ENCODE measurements around the gene ETV3L.

The ETV3L gene

DNA sequence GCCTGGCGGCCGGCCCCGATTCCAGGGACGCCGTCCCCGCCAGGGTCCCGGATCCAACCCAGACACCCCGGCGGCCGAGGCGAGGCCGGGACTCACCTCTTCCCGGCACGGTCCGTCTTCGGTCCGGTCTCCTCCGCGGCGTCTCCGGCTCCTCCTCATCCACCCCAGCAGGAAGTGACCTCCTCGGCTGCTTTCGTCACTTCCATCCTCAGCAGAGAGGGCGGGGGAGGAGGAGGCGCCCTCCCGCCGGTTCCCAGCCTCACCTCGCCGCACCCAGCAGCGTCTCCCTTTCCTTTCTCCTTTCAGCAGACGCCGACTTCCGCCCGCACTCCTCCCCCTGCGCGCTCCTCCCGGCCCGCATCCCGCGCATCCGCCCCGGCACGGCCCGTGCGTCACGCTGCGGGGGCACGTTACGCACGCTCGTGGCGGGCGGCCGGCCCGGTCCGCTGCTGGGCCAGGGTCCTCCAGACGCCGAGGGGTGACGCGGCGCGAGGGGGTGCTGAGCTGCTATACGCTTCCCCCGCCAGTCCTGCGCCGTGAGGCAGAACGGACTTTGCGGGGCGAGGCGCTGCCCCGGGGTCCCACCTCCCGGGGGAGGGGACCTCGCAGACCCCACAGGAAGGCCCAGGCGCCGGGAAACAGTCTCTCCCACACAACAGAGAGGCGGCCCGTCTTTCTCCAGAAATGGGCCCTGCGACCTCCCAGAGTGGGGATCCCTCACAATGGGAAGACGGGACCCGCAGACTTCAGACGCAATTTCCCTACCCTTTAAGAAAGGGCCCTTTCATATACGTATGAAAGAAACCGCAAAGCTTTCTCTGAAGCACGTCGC, 38.8 kb upstream of the ETV3L start, which contains the start of gene ETV3 (continued):
- TF ChIP-seq, protein P1, sequence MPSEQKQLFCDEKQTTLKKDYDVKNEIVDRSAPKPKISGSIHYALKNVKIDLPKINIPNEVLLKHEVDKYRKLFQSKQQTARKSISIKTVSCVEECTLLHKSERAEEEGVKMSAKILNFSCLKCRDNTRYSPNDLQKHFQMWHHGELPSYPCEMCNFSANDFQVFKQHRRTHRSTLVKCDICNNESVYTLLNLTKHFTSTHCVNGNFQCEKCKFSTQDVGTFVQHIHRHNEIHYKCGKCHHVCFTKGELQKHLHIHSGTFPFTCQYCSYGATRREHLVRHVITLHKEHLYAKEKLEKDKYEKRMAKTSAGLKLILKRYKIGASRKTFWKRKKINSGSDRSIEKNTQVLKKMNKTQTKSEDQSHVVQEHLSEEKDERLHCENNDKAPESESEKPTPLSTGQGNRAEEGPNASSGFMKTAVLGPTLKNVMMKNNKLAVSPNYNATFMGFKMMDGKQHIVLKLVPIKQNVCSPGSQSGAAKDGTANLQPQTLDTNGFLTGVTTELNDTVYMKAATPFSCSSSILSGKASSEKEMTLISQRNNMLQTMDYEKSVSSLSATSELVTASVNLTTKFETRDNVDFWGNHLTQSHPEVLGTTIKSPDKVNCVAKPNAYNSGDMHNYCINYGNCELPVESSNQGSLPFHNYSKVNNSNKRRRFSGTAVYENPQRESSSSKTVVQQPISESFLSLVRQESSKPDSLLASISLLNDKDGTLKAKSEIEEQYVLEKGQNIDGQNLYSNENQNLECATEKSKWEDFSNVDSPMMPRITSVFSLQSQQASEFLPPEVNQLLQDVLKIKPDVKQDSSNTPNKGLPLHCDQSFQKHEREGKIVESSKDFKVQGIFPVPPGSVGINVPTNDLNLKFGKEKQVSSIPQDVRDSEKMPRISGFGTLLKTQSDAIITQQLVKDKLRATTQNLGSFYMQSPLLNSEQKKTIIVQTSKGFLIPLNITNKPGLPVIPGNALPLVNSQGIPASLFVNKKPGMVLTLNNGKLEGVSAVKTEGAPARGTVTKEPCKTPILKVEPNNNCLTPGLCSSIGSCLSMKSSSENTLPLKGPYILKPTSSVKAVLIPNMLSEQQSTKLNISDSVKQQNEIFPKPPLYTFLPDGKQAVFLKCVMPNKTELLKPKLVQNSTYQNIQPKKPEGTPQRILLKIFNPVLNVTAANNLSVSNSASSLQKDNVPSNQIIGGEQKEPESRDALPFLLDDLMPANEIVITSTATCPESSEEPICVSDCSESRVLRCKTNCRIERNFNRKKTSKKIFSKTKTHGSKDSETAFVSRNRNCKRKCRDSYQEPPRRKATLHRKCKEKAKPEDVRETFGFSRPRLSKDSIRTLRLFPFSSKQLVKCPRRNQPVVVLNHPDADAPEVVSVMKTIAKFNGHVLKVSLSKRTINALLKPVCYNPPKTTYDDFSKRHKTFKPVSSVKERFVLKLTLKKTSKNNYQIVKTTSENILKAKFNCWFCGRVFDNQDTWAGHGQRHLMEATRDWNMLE (tag by site-specific recombination; conservative IDR thresholded peaks at IDR 0.05; ENCODE audit: low read depth), result peak; percentile 51; the same call in 1 of the 2 replicates
- TF ChIP-seq ZNF529 (tag by site-specific recombination; IDR thresholded peaks at IDR 0.05; ENCODE audit: insufficient replicate concordance), result no peak
- no peak for TF ChIP-seq ZNF776 (tag by site-specific recombination; IDR thresholded peaks at IDR 0.05; ENCODE audit: borderline replicate concordance)
- TF ChIP-seq KLF1 (tag by site-specific recombination; IDR thresholded peaks at IDR 0.05), result peak; percentile 78
- TF ChIP-seq, protein P2, sequence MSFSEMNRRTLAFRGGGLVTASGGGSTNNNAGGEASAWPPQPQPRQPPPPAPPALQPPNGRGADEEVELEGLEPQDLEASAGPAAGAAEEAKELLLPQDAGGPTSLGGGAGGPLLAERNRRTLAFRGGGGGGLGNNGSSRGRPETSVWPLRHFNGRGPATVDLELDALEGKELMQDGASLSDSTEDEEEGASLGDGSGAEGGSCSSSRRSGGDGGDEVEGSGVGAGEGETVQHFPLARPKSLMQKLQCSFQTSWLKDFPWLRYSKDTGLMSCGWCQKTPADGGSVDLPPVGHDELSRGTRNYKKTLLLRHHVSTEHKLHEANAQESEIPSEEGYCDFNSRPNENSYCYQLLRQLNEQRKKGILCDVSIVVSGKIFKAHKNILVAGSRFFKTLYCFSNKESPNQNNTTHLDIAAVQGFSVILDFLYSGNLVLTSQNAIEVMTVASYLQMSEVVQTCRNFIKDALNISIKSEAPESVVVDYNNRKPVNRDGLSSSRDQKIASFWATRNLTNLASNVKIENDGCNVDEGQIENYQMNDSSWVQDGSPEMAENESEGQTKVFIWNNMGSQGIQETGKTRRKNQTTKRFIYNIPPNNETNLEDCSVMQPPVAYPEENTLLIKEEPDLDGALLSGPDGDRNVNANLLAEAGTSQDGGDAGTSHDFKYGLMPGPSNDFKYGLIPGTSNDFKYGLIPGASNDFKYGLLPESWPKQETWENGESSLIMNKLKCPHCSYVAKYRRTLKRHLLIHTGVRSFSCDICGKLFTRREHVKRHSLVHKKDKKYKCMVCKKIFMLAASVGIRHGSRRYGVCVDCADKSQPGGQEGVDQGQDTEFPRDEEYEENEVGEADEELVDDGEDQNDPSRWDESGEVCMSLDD (tag by site-specific recombination; IDR thresholded peaks at IDR 0.05), result peak; percentile 67; the same call in 1 of the 2 replicates
- no peak for TF ChIP-seq BCL11B (tag by site-specific recombination; IDR thresholded peaks at IDR 0.05; ENCODE audit: low read depth)
- peak; percentile 12; the same call in 1 of the 2 replicates for TF ChIP-seq ZNF785 (tag by site-specific recombination; IDR thresholded peaks at IDR 0.05)
- TF ChIP-seq, protein P3, sequence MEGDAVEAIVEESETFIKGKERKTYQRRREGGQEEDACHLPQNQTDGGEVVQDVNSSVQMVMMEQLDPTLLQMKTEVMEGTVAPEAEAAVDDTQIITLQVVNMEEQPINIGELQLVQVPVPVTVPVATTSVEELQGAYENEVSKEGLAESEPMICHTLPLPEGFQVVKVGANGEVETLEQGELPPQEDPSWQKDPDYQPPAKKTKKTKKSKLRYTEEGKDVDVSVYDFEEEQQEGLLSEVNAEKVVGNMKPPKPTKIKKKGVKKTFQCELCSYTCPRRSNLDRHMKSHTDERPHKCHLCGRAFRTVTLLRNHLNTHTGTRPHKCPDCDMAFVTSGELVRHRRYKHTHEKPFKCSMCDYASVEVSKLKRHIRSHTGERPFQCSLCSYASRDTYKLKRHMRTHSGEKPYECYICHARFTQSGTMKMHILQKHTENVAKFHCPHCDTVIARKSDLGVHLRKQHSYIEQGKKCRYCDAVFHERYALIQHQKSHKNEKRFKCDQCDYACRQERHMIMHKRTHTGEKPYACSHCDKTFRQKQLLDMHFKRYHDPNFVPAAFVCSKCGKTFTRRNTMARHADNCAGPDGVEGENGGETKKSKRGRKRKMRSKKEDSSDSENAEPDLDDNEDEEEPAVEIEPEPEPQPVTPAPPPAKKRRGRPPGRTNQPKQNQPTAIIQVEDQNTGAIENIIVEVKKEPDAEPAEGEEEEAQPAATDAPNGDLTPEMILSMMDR (tag by site-specific recombination; IDR thresholded peaks at IDR 0.05), result no peak
- peak; percentile 87 for TF ChIP-seq ZNF561 (tag by site-specific recombination; IDR thresholded peaks at IDR 0.05; ENCODE audit: borderline replicate concordance)
- TF ChIP-seq, protein P4, sequence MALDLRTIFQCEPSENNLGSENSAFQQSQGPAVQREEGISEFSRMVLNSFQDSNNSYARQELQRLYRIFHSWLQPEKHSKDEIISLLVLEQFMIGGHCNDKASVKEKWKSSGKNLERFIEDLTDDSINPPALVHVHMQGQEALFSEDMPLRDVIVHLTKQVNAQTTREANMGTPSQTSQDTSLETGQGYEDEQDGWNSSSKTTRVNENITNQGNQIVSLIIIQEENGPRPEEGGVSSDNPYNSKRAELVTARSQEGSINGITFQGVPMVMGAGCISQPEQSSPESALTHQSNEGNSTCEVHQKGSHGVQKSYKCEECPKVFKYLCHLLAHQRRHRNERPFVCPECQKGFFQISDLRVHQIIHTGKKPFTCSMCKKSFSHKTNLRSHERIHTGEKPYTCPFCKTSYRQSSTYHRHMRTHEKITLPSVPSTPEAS (tag by site-specific recombination; IDR thresholded peaks at IDR 0.05), result peak; percentile 17
- peak; percentile 97 for TF ChIP-seq ZNF629 (tag by site-specific recombination; IDR thresholded peaks at IDR 0.05)
- peak; percentile 36; the same call in 1 of the 2 replicates for TF ChIP-seq SP7 (tag by site-specific recombination; IDR thresholded peaks at IDR 0.05)
- TF ChIP-seq ZNF416 (tag by site-specific recombination; IDR thresholded peaks at IDR 0.05), result no peak
- peak; percentile 88 for TF ChIP-seq ZSCAN30 (tag by site-specific recombination; IDR thresholded peaks at IDR 0.05)
- TF ChIP-seq, protein P5, sequence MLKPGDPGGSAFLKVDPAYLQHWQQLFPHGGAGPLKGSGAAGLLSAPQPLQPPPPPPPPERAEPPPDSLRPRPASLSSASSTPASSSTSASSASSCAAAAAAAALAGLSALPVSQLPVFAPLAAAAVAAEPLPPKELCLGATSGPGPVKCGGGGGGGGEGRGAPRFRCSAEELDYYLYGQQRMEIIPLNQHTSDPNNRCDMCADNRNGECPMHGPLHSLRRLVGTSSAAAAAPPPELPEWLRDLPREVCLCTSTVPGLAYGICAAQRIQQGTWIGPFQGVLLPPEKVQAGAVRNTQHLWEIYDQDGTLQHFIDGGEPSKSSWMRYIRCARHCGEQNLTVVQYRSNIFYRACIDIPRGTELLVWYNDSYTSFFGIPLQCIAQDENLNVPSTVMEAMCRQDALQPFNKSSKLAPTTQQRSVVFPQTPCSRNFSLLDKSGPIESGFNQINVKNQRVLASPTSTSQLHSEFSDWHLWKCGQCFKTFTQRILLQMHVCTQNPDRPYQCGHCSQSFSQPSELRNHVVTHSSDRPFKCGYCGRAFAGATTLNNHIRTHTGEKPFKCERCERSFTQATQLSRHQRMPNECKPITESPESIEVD (tag by site-specific recombination; IDR thresholded peaks at IDR 0.05), result no peak
- TF ChIP-seq ZBTB17 (tag by site-specific recombination; IDR thresholded peaks at IDR 0.05), result peak; percentile 58; the same call in 1 of the 2 replicates
- TF ChIP-seq, protein P6, sequence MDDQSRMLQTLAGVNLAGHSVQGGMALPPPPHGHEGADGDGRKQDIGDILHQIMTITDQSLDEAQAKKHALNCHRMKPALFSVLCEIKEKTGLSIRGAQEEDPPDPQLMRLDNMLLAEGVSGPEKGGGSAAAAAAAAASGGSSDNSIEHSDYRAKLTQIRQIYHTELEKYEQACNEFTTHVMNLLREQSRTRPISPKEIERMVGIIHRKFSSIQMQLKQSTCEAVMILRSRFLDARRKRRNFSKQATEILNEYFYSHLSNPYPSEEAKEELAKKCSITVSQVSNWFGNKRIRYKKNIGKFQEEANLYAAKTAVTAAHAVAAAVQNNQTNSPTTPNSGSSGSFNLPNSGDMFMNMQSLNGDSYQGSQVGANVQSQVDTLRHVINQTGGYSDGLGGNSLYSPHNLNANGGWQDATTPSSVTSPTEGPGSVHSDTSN (CRISPR knock-in tag; IDR thresholded peaks at IDR 0.05), result peak; percentile 81
- TF ChIP-seq GLIS1 (tag by site-specific recombination; IDR thresholded peaks at IDR 0.05), result peak; percentile 85
- TF ChIP-seq ZNF10 (tag by site-specific recombination; IDR thresholded peaks at IDR 0.05), result 0 out of 2 replicates have a peak, but pooled peaks have one; percentile 56
- TF ChIP-seq, protein P7, sequence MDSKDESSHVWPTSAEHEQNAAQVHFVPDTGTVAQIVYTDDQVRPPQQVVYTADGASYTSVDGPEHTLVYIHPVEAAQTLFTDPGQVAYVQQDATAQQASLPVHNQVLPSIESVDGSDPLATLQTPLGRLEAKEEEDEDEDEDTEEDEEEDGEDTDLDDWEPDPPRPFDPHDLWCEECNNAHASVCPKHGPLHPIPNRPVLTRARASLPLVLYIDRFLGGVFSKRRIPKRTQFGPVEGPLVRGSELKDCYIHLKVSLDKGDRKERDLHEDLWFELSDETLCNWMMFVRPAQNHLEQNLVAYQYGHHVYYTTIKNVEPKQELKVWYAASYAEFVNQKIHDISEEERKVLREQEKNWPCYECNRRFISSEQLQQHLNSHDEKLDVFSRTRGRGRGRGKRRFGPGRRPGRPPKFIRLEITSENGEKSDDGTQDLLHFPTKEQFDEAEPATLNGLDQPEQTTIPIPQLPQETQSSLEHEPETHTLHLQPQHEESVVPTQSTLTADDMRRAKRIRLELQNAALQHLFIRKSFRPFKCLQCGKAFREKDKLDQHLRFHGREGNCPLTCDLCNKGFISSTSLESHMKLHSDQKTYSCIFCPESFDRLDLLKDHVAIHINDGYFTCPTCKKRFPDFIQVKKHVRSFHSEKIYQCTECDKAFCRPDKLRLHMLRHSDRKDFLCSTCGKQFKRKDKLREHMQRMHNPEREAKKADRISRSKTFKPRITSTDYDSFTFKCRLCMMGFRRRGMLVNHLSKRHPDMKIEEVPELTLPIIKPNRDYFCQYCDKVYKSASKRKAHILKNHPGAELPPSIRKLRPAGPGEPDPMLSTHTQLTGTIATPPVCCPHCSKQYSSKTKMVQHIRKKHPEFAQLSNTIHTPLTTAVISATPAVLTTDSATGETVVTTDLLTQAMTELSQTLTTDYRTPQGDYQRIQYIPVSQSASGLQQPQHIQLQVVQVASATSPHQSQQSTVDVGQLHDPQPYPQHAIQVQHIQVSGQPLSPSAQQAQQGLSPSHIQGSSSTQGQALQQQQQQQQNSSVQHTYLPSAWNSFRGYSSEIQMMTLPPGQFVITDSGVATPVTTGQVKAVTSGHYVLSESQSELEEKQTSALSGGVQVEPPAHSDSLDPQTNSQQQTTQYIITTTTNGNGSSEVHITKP (tag by site-specific recombination; IDR thresholded peaks at IDR 0.05), result peak; percentile 70; the same call in 1 of the 2 replicates

All from HEK293 (cell line).